GM19328 (cell line): Measurements from ENCODE around the gene DNAH10.
"Not testable (repeated sequence)": the region's sequence is repeated elsewhere in the genome, so short reads cannot be mapped to it uniquely, and the experiment has no call there.

ENCODE experiments used
- ATAC-seq: cut with Tn5 transposase; IDR thresholded peaks from one replicate; pipeline ENCODE4 v1.9.1; 2021; ENCODE audit warnings: mild to moderate bottlenecking, moderate library complexity; ENCODE audit not compliant: unreplicated experiment

The DNAH10 gene

DNA sequence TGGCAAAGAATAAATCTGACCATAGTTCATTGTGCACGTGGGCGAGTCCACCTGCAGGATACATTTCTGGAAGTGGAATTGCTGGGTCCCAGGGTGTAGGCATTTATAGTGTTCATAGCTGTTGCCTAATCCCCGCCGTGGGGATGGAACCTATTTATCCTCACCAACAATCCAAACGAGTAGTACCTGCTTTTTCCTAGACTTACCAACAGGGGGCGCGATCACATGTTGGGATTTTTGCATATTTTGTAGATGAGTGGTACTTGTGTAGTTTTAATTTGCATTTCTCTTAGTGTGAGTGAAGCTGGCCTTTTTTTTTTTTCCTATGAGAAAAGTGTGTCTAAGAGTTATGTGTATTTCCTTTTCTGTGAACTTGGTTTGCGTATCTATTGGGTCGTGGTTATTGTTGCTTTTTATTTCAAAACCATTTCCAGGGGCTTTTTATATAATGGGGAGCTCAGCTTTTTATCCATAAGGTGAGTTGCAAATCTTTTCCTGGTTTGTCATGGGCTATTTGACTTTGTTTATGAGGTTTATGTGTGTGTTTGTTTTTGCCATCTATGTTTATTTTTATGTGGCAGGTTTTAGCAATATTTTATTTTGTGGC lies 143.3 kb downstream of the DNAH10 start:
- ATAC-seq = no peak

DNA sequence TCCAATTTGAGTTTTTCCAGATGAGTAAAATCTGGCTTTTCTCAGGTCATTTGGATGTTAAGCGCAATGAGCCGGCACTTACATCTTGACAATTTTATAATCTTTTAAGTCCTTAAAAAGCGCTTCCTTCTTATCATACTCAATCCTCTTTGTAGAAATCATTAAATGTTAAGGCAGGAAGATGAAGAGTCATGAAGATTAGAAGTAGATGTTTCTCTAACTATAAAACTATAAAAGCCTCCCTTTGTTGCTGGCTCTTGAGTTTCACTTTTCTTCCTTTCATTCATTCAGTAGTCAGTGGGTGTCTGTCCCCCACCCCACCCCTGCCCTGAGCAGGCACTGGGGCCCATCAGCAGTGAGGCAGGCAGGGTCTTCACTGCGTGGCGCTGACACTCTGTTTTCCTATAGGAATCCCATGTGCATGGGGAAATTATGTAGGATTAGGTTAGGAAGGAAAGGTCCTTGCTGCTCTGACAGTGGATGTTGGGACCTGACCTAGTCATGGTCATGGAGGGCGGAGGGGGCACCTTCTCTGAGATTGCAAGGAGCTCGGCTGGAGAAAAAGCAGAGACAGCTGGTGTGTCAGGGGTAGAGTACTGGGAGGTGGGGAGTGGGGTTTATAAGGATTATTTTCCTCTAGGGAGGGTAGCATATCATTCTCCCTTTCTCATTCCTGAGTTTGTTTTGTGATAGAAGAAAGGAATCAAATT lies 144.8 kb downstream of the DNAH10 start:
- ATAC-seq = no peak

DNA sequence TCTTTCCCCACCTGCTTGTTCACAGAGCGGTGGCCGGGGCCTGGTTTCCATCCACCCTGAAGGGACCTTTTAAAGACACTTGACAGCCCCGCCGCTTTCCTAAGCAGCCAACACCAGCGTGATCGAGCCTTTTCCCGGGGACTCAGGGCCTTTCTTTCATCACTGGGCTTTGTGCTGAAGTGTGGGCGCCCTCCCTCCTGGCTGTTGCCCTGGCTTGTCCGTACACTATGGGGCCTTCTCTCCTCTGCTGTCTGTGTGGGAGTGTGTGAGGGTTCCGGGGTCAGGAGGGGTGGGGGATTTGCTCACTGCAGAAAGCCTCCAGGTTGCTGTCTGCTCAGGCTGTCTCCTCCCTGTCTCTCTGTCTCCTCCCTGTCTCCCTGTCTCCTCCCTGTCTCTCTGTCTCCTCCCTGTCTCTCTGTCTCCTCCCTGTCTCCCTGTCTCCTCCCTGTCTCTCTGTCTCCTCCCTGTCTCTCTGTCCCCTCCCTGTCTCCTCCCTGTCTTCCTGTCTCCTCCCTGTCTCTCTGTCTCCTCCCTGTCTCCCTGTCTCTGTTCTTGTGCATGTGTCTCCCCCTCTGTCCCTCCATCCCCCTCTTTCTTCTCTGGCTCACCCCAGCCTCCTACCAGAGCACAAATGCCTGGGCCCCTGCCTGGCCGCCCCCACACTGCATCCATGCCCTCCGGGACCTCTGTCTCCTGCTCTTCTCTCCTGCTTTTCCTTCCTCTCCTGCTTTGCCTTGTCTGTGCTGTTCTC lies 145.8 kb downstream of the DNAH10 start:
- no peak for ATAC-seq

DNA sequence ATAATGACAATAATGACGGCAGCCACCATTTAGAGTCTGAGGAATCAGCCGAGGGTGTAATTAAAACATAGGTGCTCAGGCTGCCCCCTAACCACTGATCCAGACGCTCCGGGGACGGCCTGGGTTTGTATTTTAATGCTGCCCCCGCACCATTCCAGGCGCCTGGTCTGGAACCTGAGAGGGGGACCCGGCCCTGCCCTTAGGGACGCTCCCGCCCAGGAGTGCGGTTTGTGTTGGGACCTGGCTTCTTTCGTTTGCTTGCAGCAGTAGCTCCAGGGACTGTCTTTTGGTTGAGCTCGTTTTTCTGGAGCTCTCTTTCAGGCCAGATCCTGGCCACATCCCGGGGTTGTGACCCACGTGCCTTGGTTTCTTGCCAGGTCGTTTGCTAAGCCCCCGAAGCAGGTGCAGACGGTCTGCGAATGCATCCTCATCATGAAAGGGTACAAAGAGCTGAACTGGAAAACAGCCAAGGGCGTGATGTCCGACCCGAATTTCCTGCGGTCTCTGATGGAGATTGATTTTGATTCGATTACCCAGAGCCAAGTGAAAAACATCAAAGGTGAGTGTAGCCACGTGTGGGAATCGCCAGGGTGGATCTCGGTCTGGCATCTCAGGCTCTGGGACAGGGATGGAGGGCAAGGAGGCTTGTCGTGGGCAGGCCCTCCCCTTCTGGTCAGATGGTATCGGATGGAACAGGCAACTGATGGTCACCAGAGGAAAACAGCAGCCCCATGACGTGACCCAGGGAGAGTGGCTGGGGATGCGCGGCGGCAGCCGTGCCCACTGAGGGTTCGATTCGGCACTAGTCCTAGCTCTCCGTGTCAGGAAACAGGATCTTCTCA lies 147.0 kb downstream of the DNAH10 start:
- no peak for ATAC-seq

DNA sequence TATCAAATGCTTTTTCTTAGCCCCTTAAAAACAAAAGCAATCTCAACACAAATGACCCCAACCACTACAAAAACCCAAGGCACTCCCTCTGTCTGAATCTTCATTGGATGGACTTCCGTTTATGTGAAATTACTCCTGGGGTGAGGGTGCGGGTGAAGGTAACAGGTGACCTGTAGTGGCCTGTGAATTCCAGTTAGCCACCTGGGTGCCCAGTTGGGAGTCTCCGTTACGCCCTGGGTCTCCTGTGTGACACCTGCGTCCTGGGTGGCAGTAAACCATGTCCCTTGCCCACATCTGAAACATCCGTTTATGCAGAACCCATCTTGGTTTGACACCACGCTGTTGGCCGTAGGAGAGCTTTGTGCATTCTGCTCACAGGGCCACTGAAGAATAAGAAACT lies 148.0 kb downstream of the DNAH10 start:
- ATAC-seq = no peak

DNA sequence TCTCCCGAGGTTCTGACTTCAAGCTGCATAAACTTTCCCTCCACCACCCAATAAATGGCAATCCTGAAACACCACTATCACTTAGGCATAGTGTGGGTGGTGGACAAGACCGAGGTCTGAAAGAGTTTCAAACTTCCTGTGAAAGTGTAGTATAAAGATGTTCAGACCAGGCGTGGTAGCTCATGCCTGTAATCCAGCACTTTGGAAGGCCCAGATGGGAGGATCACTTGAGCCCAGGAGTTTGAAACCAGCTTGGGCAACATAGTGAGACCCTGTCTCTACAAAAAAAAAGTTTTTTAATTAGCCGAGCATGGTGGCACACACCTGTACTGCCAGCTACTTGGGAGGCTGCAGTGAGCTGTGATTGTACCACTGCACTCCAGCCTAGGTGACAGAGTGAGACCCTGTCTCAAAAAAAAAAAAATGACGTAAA lies 148.7 kb downstream of the DNAH10 start:
- no peak for ATAC-seq

DNA sequence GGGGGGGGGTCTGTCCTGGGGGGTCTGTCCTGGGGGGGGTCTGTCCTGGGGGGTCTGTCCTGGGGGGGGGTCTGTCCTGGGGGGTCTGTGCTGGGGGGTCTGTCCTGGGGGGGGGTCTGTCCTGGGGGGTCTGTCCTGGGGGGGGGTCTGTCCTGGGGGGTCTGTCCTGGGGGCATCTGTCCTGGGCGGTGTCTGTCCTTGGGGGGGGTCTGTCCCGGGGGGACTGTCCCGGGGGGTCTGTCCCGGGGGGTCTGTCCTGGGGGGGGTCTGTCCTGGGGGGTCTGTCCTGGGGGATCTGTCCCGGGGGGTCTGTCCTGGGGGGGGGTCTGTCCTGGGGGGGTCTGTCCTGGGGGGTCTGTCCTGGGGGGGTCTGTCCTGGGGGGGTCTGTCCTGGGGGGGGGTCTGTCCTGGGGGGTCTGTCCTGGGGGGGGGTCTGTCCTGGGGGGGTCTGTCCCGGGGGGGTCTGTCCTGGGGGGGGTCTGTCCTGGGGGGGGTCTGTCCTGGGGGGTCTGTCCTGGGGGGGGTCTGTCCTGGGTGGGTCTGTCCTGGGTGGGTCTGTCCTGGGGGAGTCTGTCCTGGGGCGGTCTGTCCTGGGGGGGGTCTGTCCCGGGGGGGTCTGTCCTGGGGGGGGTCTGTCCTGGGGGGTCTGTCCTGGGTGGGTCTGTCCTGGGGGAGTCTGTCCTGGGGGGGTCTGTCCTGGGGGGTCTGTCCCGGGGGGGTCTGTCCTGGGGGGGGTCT lies 149.7 kb downstream of the DNAH10 start:
- not testable (repeated sequence) for ATAC-seq

DNA sequence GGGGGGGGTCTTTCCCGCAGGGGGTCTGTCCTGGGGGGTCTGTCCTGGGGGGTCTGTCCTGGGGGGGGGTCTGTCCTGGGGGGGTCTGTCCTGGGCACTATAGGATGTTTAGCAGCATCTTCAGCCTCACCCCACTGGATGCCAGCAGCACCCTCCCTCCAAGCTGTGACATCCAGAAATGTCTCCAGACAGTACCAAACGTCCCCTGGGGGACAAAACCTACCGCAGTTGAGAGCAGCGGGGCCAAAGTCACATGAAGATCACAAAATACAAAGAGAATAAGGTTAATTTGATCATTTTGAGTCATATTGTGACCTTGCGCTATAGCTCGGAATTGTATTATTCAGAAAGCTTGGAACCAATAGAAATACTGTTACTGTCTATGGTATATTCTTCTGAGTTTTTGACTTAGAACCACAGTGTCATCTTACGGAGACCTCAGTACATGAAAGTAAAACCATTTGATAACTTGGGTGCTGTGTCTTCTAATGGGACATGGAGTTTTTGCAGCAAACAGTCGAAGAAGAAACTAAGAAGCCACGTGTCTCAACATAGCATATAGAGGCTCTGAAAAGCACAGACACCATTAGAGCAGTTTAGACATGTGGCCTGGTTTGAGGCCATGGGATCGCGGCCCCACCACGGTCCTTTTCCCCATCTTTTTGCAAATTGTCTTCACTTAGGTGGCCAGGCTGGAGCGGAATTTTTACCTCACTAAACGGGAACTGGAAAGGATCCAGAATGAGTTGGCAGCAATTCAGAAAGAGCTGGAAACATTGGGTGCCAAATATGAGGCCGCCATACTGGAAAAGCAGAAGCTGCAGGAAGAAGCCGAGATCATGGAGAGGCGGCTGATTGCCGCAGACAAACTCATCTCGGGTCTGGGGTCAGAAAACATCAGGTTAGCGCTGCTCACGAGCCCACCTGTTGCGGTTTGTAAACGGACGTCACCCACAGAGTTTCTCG lies 150.6 kb downstream of the DNAH10 start:
- ATAC-seq = no peak

DNA sequence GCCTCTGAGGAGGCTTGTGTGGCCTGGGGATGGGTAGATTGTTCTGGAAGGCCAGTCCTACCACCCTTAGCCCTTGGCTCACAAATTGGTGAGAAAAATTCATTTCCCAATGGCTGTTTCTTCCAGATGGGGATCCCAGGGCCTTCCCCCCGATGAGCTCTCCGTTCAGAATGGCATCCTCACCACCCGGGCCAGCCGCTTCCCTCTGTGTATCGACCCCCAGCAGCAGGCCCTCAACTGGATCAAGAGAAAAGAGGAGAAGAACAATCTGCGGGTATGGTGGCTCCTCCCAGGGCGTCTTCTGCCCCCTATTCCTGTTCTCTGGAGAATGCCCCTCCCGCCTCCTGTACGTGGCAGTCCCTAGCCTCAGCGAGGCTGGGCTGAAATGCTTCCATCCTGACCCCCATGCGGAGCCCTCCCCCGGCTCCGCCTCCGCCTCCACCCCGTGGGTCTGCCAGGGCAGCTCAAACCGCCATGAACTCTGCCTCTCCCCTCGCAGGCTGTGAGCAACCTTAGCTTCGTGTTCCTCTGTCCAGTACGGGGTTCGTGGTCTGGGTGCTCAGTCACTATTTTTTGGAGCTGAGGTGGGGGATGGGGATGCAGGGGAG lies 152.7 kb downstream of the DNAH10 start:
- ATAC-seq = no peak

DNA sequence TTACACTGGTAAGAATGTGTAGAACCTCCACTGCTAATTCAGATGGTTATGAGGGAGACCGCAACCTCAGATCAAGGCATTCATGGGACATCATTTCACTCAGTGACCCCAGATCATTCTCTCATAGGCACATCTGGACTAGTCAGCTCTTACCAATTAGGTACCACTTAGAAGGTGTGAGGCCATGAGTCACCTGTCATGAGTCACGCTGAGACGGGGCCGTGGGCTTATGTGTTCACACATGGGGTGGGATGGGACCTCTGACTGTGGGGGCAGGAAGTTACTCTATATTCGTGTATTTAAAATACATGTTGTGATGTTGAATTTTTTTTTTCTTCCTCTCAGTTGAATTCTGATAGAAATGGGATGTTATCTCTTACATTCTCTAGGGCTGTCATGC lies 154.6 kb downstream of the DNAH10 start:
- no peak for ATAC-seq

DNA sequence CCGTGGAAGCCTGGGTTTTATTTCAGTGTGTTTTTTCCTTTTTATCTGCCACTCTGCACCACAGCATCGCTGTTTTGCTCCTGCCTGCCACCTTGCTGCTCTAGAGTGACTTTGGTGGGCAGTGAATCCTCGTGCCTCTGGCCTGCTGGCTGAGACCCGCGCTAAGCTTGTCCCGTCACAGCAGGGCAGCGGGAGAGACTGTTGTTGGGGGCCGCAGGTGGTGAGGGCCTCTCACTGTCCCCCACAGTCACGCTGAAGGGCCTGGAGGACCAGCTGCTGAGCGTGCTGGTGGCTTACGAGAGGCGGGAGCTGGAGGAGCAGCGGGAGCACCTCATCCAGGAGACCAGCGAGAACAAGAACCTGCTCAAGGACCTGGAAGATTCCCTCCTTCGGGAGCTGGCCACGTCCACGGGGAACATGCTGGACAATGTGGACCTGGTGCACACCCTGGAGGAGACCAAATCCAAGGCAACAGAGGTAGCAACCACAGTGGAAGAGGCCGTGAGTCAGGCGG lies 155.3 kb downstream of the DNAH10 start:
- no peak for ATAC-seq

DNA sequence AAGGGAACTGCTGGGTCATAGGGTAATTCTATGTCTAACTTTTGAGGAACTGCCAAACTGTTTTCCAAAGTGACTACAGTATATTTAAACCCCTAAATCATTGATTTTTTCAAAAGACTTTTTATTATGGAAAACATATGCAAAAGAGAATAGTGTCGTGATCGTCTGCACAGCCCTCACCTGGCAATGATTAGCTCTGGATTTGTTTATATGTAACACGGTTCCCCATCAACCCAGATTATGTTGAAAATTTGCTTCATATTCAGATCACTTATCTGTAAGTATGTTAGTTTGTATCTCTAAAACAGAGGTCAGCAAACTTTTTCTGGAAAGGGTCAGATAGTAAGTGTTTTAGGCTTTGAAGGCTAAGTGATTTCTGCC lies 157.9 kb downstream of the DNAH10 start:
- no peak for ATAC-seq

DNA sequence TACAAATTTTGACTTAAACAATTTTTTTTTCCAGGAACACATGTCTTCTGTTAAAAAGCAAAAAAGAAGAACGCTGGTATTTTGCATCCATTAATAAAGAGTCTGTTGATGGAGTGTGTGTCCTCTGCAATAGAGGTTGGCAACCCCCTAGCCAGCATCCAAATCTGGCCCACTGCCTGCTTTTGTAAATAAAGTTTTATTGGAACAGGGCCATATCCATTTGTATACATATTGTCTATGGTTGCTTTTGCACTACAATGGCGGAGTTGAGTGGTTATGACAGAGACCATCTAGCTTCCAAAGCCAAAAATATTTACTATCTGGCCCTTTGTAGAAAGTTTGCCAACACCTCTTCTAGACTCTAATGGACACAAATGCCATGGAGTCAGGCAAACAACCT lies 160.9 kb downstream of the DNAH10 start:
- no peak for ATAC-seq

DNA sequence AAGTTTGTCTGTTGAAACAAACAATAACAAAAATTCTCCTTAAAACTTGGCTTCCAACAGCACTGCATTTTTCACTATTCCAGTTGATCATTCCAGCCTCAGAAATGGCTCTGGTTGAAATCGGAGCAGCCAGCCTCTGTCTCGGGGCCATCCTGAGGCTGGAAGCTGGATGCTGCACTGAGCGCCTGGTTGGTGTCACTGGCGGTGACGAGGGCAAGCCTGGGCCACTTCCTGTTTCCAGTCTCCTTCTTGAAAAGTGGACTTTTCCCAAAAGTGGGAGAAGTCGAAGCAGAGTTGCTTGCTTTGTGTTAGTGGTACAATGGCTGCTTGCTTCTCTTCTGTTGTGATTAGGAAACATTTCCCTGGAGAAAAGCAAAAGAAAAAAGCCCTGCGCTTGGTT lies 161.8 kb downstream of the DNAH10 start:
- ATAC-seq = no peak

DNA sequence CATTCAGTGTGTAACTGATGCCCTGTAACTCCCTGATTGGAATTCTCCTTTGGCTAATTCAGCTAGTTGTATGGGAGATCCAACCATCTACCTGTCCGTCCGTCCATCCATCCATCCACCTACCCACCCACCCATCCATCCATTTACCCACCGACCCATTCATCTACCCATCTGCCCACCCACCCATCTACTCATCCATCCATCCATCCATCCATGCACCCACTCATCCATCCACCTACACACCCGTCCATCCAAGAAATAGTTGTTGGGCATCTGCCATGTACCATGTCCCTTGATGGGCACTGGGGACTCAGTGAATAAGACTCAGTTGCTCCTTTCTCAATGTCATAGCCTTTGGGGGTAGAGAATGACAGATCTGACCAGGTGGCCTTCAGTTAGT lies 162.4 kb downstream of the DNAH10 start:
- no peak for ATAC-seq

DNA sequence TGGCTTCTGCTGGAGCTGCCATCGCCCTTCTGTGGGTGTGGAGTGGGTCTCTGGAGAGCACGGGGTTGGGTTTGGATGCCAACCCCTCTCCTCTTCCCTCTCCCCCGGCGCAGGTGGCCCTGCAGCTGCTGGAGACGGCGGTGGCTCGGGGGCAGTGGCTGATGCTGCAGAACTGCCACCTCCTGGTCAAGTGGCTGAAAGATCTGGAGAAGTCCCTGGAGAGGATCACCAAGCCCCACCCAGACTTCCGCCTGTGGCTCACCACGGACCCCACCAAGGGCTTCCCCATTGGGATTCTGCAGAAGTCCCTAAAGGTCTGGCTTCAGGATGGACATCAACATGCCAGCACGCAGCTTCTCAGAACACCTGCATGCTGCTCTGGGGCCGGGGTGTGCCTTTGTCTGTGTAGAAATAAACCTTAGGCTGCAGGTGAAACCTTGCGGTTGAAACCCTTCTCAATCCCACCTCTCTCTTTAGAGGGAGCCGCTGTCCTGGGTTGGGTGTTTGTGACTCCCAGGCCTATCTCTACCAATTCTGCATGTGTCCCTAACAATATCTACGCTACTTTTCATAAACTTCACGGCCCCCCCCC lies 166.3 kb downstream of the DNAH10 start:
- no peak for ATAC-seq

DNA sequence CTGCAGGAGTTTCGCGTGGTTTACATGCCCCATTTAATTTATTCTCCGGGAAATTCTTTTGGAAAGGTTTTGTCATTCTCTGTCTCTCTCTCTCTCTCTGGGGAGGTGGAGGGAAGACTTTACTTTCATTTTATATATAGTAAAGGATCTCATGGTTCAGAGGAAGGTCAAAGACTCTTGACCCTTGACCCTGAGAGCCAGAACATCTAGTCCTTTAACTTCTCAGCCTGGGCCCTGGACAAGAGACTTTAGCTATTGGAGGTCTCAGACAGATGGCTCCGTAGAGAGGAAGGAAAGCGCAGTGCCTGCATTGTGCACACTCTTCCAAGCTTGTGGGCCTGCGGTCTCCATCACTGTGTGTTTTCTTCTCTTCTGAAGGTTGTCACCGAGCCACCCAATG lies 166.8 kb downstream of the DNAH10 start:
- no peak for ATAC-seq

DNA sequence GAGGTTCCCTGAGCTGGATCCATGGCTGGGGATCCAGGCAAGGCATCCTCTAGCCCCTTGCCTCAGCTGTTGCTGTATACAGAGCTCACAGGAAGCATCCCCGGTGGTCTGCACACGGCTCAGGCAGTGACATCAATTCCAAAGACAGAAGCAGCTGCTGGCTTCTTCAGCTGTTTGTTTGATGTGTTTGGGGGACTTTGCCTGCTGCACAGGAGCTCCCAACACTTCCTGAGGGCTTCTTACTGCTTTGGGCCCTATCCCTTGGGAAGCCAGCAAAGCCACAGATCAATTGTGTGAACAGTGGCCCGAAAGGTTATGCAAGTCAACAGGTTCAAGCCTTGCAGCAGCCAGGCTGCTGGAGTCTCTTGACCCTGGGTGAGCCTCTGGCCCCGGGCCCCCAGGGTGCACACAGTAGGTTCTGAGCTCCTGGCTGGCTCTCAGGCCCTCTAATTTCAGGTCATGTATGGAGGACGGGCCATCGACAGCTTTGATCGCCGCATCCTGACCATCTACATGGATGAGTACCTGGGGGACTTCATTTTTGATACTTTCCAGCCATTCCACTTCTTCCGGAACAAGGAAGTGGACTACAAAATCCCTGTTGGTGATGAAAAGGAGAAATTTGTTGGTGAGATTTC lies 168.0 kb downstream of the DNAH10 start:
- no peak for ATAC-seq
